Panc1 (cell line): ENCODE measurements around the gene SLC5A11. TPM values are rescaled to one million over a fixed set of nuclear protein-coding genes. Genes with fewer than 3 reads are reported as not detected.

Experiments
- ATAC-seq: fragments of 200-7000 bp; cut with Tn5 transposase; 2 replicates; pipeline ENCODE4 v1.9.1; 2020; ENCODE audit warnings: mild to moderate bottlenecking, moderate library complexity
- BruUV-seq: library from RNA; stranded (reverse); fragments of 400-500 nt; replicated peaks from 2 replicates; lab custom pipeline; 2021; lab: Mats Ljungman, UMichigan
- CTCF ChIA-PET: fragments of 300-600 bp; sonication (Branson Sonifier 250); formaldehyde crosslinking; loops from one replicate; lab custom pipeline; 2022; ENCODE audit warnings: antibody characterized with exemption; lab: Charles Lee
- POLR2A ChIA-PET: fragments of 300-600 bp; sonication (Branson Sonifier 250); formaldehyde crosslinking; loops from one replicate; lab custom pipeline; 2022; ENCODE audit warnings: antibody characterized with exemption; lab: Charles Lee
- DNase-seq: peaks from one replicate; pipeline ENCODE4 v3.0.0-alpha.2; 2010; ENCODE audit warnings: low read depth, low spot score
- H3K27ac ChIP-seq: 2 replicates; pipeline ENCODE4 v1.5.1; 2011; ENCODE audit warnings: mild to moderate bottlenecking, low read length, inconsistent platforms
- H3K27me3 ChIP-seq: fragments of 200-500 bp; sonication (Bioruptor generic); 2 replicates; pipeline ENCODE4 v1.6.0; 2014; ENCODE audit warnings: low read length, inconsistent platforms; ENCODE audit not compliant: control insufficient read depth, insufficient read depth
- H3K36me3 ChIP-seq: fragments of 200-500 bp; sonication (Bioruptor generic); 2 replicates; pipeline ENCODE4 v1.5.1; 2014; ENCODE audit warnings: inconsistent platforms, mild to moderate bottlenecking, low read length, moderate library complexity; ENCODE audit not compliant: control insufficient read depth, insufficient read depth
- H3K4me1 ChIP-seq: 2 replicates; pipeline ENCODE4 v1.5.1; 2011; ENCODE audit warnings: inconsistent platforms, mild to moderate bottlenecking, low read length, moderate library complexity; ENCODE audit not compliant: control insufficient read depth, insufficient read depth
- H3K4me3 ChIP-seq, 2 experiments: 2 replicates each; pipeline ENCODE4 v1.5.1; 2011 to 2012; ENCODE audit warnings: low read depth in 2 of 2, low read length in 2 of 2, mild to moderate bottlenecking in 2 of 2, inconsistent platforms in 1 of 2, moderate library complexity in 1 of 2
- H3K9me3 ChIP-seq: fragments of 200-500 bp; sonication (Bioruptor generic); 2 replicates; pipeline ENCODE4 v1.5.1; 2014; ENCODE audit warnings: low read depth, mild to moderate bottlenecking, inconsistent platforms, low read length, moderate library complexity; ENCODE audit not compliant: control insufficient read depth, insufficient read depth
- CTCF ChIP-seq: fragments of 450-650 bp; IDR thresholded peaks from 2 replicates; pipeline ENCODE4 v1.5.1; 2017; ENCODE audit warnings: mild to moderate bottlenecking
- POLR2AphosphoS5 ChIP-seq: IDR thresholded peaks from 2 replicates; pipeline ENCODE4 v1.6.1; 2012; ENCODE audit warnings: mild to moderate bottlenecking, low read depth, low read length, moderate library complexity
- REST ChIP-seq, 2 experiments: IDR thresholded peaks; 2 replicates each; pipeline ENCODE4 v1.6.1; 2011 to 2012; ENCODE audit warnings: low read depth in 2 of 2, control low read depth in 1 of 2, low read length in 1 of 2, mild to moderate bottlenecking in 1 of 2, moderate library complexity in 1 of 2; ENCODE audit not compliant: insufficient read depth in 1 of 2
- SIN3A ChIP-seq: IDR thresholded peaks from 2 replicates; pipeline ENCODE4 v1.6.1; 2012; ENCODE audit warnings: low read depth, mild to moderate bottlenecking, low read length, moderate library complexity, borderline replicate concordance; ENCODE audit not compliant: insufficient read depth
- TCF7L2 ChIP-seq: IDR thresholded peaks from 2 replicates; pipeline ENCODE4 v1.6.1; 2011; ENCODE audit warnings: mild to moderate bottlenecking, low read depth, low read length, inconsistent platforms
- in situ Hi-C: cut with HindIII; loops from 2 replicates; pipeline ENCODE4 v1.10.0; 2016; ENCODE audit warnings: low sequenced_read_pairs, low pct_unique_long_range_greater_than_20kb
- intact Hi-C: fragments of 100-400 bp; cut with micrococcal nuclease; formaldehyde crosslinking; loops from one replicate; pipeline ENCODE4 v1.10.0; 2022; ENCODE audit not compliant: unreplicated experiment
- total RNA-seq: library from RNA; stranded (reverse); gene quantifications from one replicate; pipeline ENCODE4 v1.2.1, GENCODE V29; 2021; ENCODE audit not compliant: unreplicated experiment

SLC5A11 gene
- total RNA-seq, 1 experiment from 2014 or later = 0.13 TPM

GRCh38 chr16:24915019-24915418 lies 69.3 kb downstream of the SLC5A11 start:
- no peaks in the 10 kb centered on the region for H3K36me3 ChIP-seq
- H3K4me1 ChIP-seq = no peaks in the 10 kb centered on the region
- H3K27ac ChIP-seq = no peak overlapping the region
- CTCF ChIA-PET = no interaction called here
- TF ChIP-seq CTCF = no peak
- no peak for TF ChIP-seq SIN3A
- TF ChIP-seq TCF7L2 = no peak
- no peak for TF ChIP-seq REST (IDR thresholded peaks at IDR 0.05; ENCODE audit: insufficient read depth in 1 of 2, low read depth in 2 of 2, low read length in 1 of 2)
- no peak for TF ChIP-seq POLR2AphosphoS5
- no peaks in the 10 kb centered on the region for H3K27me3 ChIP-seq
- intact Hi-C loops (no loop called here), in situ Hi-C loops (loop anchor here (25.0 kb wide), 1 partner anchor 103 kb away; no protein-coding TSS in a partner anchor)
- BruUV-seq = no TSS peak
- POLR2A ChIA-PET = no interaction called here
- H3K9me3 ChIP-seq = no peaks in the 10 kb centered on the region
- no peak overlapping the region for H3K4me3 ChIP-seq
- ATAC-seq (peak; percentile 19; the same call in 1 of the 2 replicates), DNase-seq (no peak)

- peak; percentile 47 for ATAC-seq
- Histone ChIP-seq H3K27ac (no peak overlapping the region), H3K36me3 (no peaks in the 10 kb centered on the region), H3K27me3 (no peaks in the 10 kb centered on the region), H3K4me1 (no peaks in the 10 kb centered on the region), H3K4me3 (no peak overlapping the region), H3K9me3 (no peaks in the 10 kb centered on the region)
- intact Hi-C loops (no loop called here), in situ Hi-C loops (loop anchor here (25.0 kb wide), 1 partner anchor 103 kb away; no protein-coding TSS in a partner anchor)
- no TSS peak for BruUV-seq
- no peak for DNase-seq
- no peak for TF ChIP-seq TCF7L2
- no peak for TF ChIP-seq SIN3A
- TF ChIP-seq CTCF = no peak
- no peak for TF ChIP-seq POLR2AphosphoS5
- TF ChIP-seq REST (IDR thresholded peaks at IDR 0.05; ENCODE audit: insufficient read depth in 1 of 2, low read depth in 2 of 2, low read length in 1 of 2) = no peak
- ChIA-PET POLR2A (interaction anchor here (0.6 kb wide), 1 partner anchor 13 kb away, joined by 4 read pairs; no protein-coding TSS in a partner anchor), CTCF (no interaction called here)
Observed at GRCh38 chr16:24915576-24915975, 69.8 kb downstream of the SLC5A11 start.
